ENCODE results near the gene MDK. TPM values are rescaled to one million over a fixed set of nuclear protein-coding genes. Genes with fewer than 3 reads are reported as not detected.

The MDK gene
- total RNA-seq, 2 experiments from 2014 or later: 1.6 to 5.0 TPM

Small RNAs within 50 kb of the gene (microRNA-seq; reads per million reads assigned to microRNA genes)
- gene MIR4688: 1.7 reads per million

Other genes starting within 250 kb of the MDK start
- not detected for gene CREB3L1, start 104.0 kb upstream of the MDK start, total RNA-seq
- gene DGKZ, start 34.2 kb upstream of the MDK start, total RNA-seq: 100 to 1,000 TPM in 1 of 2 experiments, 10 to 100 TPM in 1; 96.9 to 132 TPM
- gene CHRM4, start 10.1 kb downstream of the MDK start, total RNA-seq: under 1 TPM in 1 of 2 experiments, not detected in 1; 0.18 TPM
- gene AMBRA1, start 212.4 kb downstream of the MDK start, total RNA-seq: 10 to 100 TPM; 36.1 to 41.9 TPM
- gene HARBI1, start 235.6 kb downstream of the MDK start, total RNA-seq: 1 to 10 TPM; 5.9 to 6.6 TPM
- gene ATG13, start 235.9 kb downstream of the MDK start, total RNA-seq: 10 to 100 TPM; 64.0 to 72.9 TPM

Data from activated CD8-positive, alpha-beta memory T cell treated with anti-CD3 and anti-CD28 coated beads, Interleukin-2, amount 10 ng/mL, durations not matched to agents 7 days and 5 days (primary cell).